ENCODE measurements around the gene STK33.

Gene STK33

GRCh38 chr11:8341996-8342395, 252.0 kb downstream of the STK33 start:
- TF ChIP-seq USF1 (IDR thresholded peaks at IDR 0.05) (no peak), TEAD4 (IDR thresholded peaks at IDR 0.05) (no peak), EP300 (IDR thresholded peaks at IDR 0.05; ENCODE audit: borderline replicate concordance) (no peak)

Measured in Ishikawa (cell line).